ENCODE results near the gene PEDS1. TPM values are rescaled to one million over a fixed set of nuclear protein-coding genes. Genes with fewer than 3 reads are reported as not detected.

Gene PEDS1
- total and polyA plus RNA-seq, 2 of the 13 experiments (the other 11 are each of a cell fraction or from before 2014, with no cell fraction given) = 30.5 to 93.9 TPM

- no peak for TF ChIP-seq HNF1B (CRISPR knock-in tag; IDR thresholded peaks at IDR 0.05)
- 0 out of 2 replicates have a peak, but pooled peaks have one; percentile 11 for TF ChIP-seq ONECUT2 (CRISPR knock-in tag; IDR thresholded peaks at IDR 0.05)
Measured at GRCh38 chr20:50191544-50192363, 38.2 kb upstream of the PEDS1 start (continued).

GRCh38 chr20:50191065-50191543 is 37.6 kb upstream of the PEDS1 start:
- intact Hi-C loops (cut with micrococcal nuclease; ENCODE audit: unreplicated experiment) (loop anchor here (2.0 to 10.0 kb wide), 3 partner anchors 54 to 206 kb away; no protein-coding TSS in a partner anchor), in situ Hi-C loops (cut with HindIII; ENCODE audit: extremely low pct_ligation_motif_present, low pct_unique_long_range_greater_than_20kb) (loop anchor here (5.0 kb wide), 1 partner anchor 81 kb away; no protein-coding TSS in a partner anchor)
- H3K4me2 ChIP-seq (ENCODE audit: low read depth, low read length) = peak overlapping the region; percentile 100
- no peaks in the 10 kb centered on the region for H3K9me3 ChIP-seq (ENCODE audit: low read length)
- DNase-seq (ENCODE audit: low spot score) (no peak), ATAC-seq (no peak), FAIRE-seq (no peak)
- no peaks in the 10 kb centered on the region; a peak in 1 of 5 replicates for H3K27me3 ChIP-seq (ENCODE audit: control insufficient read depth in 1 of 2, insufficient read depth in 2 of 2, low read length in 2 of 2)
- peaks cover 35% of the 10 kb centered on the region for H4K20me1 ChIP-seq (ENCODE audit: insufficient read depth, low read length)
- H3K4me3 ChIP-seq (replicated peaks in 1 of 3; ENCODE audit: insufficient read depth in 1 of 3, low read depth in 2 of 3, low read length in 3 of 3) = peak overlapping the region; percentile 80 to 99 (median 95)
- H3K79me2 ChIP-seq (ENCODE audit: insufficient read depth, low read length) = peaks cover 25% of the 10 kb centered on the region
- peak overlapping the region; percentile 97 for H3K9ac ChIP-seq (ENCODE audit: insufficient read depth, low read depth, low read length)
- peaks cover 1 to 14% of the 10 kb centered on the region in 2 experiments; a peak in 2 of 5 replicates for H3K36me3 ChIP-seq (replicated peaks in 1 of 2; ENCODE audit: control insufficient read depth in 1 of 2, insufficient read depth in 2 of 2, low read length in 2 of 2)
- no peak overlapping the region for H2AFZ ChIP-seq (ENCODE audit: low read length)
- ChIA-PET POLR2A (interaction anchor here (0.7 to 6.3 kb wide), 27 partner anchors 11 to 292 kb away, joined by 3 to 98 read pairs (median 10); no protein-coding TSS in a partner anchor), CTCF (ENCODE audit: low intra/inter-chr PET ratio, low total read pairs) (interaction anchor here (2.8 to 6.6 kb wide), 2 partner anchors 271 to 389 kb away, joined by 11 to 138 read pairs; no protein-coding TSS in a partner anchor)
- WGBS (ENCODE audit: low lambda C conversion rate) = 1% methylated on average over 39 of the region's 69 CpGs
- BruUV-seq (replicated peaks) = no TSS peak
- peaks cover 67% of the 10 kb centered on the region for H3K4me1 ChIP-seq (ENCODE audit: insufficient read depth, low read length)
- H3K27ac ChIP-seq (ENCODE audit: extremely low read length, insufficient read depth, low read length) = peak overlapping the region; percentile 79
- 0 out of 2 replicates have a peak, but pooled peaks have one; percentile 20 for TF ChIP-seq ZNF841 (CRISPR knock-in tag; IDR thresholded peaks at IDR 0.05; ENCODE audit: borderline replicate concordance)
- TF ChIP-seq ZNF234 (CRISPR knock-in tag; conservative IDR thresholded peaks at IDR 0.05) = no peak
- TF ChIP-seq ZNF674 (CRISPR knock-in tag; IDR thresholded peaks at IDR 0.05; ENCODE audit: low read depth) = peak; percentile 38
- TF ChIP-seq BRF2 (CRISPR knock-in tag; IDR thresholded peaks at IDR 0.05) = no peak
- no peak for TF ChIP-seq PITX1 (CRISPR knock-in tag; IDR thresholded peaks at IDR 0.05)
- 0 out of 2 replicates have a peak, but pooled peaks have one; percentile 16 for TF ChIP-seq HOXA3 (CRISPR knock-in tag; IDR thresholded peaks at IDR 0.05)
- TF ChIP-seq ZSCAN20 (CRISPR knock-in tag; IDR thresholded peaks at IDR 0.05; ENCODE audit: borderline replicate concordance) = 0 out of 2 replicates have a peak, but pooled peaks have one; percentile 5
- 0 out of 2 replicates have a peak, but pooled peaks have one; percentile 7 for TF ChIP-seq MXD1 (CRISPR knock-in tag; IDR thresholded peaks at IDR 0.05)
- 0 out of 2 replicates have a peak, but pooled peaks have one; percentile 17 for TF ChIP-seq SMAD9 (CRISPR knock-in tag; IDR thresholded peaks at IDR 0.05)
- no peak for TF ChIP-seq HOXA7 (CRISPR knock-in tag; IDR thresholded peaks at IDR 0.05)
- TF ChIP-seq NFRKB (IDR thresholded peaks at IDR 0.05) = no peak
- TF ChIP-seq TEF (CRISPR knock-in tag; IDR thresholded peaks at IDR 0.05) = peak; percentile 56; the same call in 1 of the 2 replicates
- TF ChIP-seq BRCA1 (CRISPR knock-in tag; IDR thresholded peaks at IDR 0.05) = 0 out of 2 replicates have a peak, but pooled peaks have one; percentile 18
- 0 out of 2 replicates have a peak, but pooled peaks have one; percentile 8 for TF ChIP-seq HMG20A (CRISPR knock-in tag; IDR thresholded peaks at IDR 0.05; ENCODE audit: borderline replicate concordance)
- peak; percentile 8; the same call in 1 of the 2 replicates for TF ChIP-seq PAF1 (CRISPR knock-in tag; IDR thresholded peaks at IDR 0.05)
- TF ChIP-seq MTF2 (CRISPR knock-in tag; IDR thresholded peaks at IDR 0.05; ENCODE audit: borderline replicate concordance) = 0 out of 2 replicates have a peak, but pooled peaks have one; percentile 19

Data from HepG2 (cell line).